GM18873 (cell line): Measurements from ENCODE around the gene VAT1L.

Experiments
- ATAC-seq: cut with Tn5 transposase; IDR thresholded peaks from one replicate; pipeline ENCODE4 v1.9.1; 2021; ENCODE audit warnings: mild to moderate bottlenecking, moderate library complexity, moderate number of reproducible peaks; ENCODE audit not compliant: unreplicated experiment, low FRiP score

VAT1L gene

DNA sequence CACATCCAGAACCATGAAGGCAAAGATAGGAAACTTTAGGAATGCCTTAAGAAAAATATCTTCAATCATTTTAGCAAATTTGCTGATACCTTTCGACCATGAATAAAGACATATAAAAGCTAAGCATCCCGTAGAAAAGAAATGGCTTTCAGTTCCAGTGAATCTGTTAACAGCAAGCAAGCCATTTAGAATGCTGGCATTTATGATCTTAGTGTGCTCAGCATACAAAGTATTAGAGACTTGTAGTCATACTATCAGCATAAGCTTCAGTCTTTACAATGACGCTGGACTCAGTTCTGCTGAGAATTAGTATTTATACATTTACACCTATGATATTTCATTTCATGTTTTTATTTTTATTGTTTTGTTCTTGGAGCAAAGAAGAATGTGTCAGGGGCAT is 38.7 kb downstream of the VAT1L start:
- no peak for ATAC-seq

DNA sequence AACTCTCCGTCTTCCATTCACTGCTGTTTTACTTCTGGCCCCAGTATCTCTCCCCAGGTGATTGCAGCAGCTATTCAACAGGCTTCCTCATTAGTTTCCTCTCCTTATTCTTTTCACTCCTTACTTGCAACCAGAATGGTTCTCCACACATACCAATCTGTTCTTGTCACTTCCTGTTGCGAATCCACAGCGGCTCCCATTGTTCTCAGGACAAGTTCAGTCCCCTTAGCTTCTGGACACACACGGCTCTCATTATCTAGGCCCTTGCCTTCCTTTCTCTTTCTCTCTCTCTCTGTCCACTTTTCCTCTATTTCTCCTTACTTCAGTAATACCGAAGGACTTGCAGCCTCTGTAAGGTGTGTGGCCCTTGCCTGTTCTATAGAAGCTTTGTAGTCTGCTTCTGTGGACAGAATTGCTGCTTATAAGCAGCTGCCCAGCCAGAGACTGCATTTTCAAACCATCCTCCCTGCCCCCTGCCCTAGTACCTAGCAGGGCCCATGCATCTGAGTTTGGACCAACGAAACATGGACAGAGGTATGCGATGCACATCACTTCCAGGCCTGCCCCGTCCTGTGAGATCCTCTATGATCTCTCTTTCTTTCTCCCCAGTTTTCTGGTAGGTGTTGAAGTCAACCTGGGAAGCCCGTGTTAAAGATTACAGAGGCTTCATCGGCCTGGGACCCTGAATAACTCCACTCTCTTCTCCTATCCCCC is 45.7 kb downstream of the VAT1L start:
- ATAC-seq = no peak

DNA sequence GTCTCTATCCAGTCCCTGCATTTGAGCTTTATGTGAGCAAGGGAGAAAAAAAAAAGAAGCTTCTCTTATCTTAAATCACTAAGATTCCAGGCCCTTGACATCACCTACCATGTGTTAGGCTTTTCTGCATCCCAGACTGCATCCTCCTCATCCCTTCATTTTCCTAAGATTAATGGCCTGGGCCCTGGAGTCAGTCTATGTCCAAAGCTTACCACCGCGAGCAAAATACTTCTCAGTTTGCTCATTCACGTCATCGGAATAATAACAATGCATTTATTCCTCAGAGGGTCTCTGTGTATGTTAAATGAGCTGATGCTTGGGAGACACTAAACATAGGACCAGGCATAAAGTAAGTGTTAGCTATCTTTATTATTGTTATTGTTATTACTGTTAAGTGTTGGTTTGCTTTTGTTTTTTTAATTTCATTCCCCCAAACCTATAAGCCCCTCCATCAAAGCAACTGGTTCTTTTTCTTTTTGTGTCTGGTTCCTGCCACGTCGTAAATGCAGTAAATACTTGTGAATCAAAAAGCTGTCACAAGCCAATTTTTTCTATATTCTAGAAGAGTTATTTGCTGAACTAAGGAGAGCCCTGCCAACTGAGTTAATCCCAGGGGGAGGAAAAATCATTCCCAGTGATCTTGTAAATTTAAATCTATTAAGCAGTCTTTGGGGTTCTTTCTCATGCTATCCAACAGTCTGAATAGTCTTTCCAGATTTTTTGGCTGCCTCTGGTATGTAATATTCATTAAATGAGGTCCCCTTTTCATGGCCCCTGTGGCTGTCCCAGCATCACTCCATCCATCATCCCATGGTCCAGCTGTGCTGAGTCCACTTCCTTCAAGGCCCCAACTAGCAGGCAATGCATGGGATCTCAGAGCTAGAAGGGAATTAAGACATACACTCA is 46.5 kb downstream of the VAT1L start:
- no peak for ATAC-seq

DNA sequence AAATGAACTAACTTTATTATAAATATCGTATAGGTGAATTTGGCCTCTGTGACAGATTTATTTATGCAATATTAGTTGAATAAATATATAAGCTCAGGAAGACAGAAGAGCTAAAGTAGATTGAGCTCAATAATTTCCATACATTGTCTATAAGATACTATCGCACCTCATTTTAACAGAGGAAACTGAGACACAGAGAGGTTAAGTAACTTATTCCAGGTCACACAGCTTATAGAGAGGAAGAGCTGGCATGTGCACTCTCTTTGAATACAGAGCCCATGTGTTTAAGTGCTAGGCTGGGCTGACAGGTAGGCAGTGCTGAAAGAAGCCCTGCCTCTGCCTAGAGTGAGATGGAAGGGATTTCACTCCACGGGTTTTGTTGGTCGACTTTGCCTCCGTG is 48.4 kb downstream of the VAT1L start:
- no peak for ATAC-seq

DNA sequence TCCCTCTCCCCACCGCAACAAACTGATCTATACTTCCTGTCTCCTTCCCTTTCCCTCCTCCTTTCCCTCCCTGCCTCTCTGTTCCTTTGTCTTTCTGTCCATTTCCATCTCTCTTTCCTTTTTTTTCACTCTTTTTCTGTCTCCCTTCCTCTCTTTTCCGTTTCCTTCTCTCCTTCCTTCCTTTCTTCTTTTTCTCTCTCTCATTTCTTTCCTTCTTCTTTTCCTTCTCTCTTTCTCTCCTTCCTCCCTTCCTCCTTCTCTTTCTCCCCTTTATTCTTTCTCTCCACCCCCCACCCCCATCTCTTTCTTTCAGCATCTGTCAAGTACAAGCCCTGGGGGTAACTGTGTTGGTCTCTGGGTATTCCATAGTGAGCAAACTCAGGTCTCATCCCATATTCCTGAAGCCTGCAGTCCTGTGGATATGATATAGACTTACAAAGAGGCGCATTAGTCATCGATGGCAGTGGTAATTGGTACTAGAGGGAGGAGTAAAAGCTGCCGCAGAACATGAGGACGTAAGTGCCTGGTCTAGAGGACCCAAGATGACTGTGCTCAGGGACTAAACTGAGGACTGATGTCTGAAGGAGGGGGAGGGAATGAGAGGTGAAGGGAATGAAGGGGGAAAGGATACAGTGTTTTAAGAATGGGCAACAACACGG is 50.4 kb downstream of the VAT1L start:
- ATAC-seq = no peak

DNA sequence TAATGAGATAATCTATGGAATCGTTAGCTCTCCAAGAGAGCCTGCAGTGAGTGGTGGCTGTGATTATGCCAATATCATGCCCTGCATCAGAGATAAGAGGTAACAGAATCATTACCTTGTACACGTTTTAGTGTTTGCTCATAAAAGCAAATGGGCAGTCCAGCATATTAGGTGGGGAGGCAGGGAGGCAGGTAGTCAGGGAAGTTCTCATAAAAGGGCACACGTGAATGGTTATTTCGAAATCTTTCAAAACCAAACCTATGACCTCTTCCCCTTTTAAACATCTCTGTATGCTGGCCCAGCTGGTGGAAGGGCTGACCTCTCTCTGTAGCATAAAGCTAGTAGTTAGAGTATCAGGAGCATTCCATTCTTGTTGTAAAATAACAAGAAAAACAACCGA is 51.7 kb downstream of the VAT1L start:
- no peak for ATAC-seq

DNA sequence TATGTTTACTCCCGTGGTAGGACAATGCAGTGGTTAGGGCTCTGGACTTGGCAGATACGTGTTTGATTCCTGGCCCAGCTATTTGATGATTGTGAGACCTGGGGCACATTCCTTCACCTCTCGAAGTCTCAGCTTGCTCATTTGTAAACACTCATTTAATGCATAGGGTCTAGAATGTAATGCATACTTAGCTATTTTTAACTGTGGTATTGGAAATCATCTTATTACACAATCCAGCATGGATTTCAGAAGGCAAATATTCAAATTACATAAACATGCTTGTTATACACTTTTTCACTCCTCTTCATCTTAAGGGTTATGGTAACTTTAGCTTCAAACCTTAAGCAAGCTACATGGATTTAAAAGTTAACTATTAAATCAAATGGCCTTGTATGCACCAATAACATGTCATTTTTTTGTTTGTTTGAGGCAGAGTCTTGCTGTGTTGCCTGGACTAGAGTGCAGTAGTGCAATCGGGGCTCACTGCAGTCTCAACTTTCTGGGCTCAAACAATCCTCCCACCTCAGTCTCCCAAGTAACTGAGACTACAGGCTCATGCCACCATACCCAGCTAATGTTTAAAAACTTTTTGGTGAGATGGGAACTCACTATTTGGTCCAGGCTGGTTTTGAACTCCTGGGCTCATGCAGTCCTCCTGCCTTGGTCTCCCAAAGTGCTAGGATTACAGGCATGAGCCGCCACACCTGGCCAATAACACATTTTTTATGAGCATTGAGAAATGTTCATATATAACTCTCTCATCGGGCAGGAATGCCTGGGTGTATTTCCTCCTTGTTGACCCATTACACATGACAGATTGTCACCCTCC is 52.5 kb downstream of the VAT1L start:
- no peak for ATAC-seq

DNA sequence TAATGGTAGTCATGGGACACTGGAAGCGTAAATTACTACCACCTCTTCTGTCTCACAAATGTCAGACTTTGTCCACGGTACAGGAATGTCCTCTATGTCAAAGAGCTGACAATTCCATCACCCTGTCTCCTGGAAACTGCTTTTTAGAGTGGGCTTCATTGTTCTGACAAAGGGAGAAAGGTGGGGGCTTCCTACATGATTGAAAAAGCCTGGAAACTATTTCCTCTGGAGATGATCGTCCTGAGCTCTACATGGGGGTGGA is 53.1 kb downstream of the VAT1L start:
- ATAC-seq = no peak

DNA sequence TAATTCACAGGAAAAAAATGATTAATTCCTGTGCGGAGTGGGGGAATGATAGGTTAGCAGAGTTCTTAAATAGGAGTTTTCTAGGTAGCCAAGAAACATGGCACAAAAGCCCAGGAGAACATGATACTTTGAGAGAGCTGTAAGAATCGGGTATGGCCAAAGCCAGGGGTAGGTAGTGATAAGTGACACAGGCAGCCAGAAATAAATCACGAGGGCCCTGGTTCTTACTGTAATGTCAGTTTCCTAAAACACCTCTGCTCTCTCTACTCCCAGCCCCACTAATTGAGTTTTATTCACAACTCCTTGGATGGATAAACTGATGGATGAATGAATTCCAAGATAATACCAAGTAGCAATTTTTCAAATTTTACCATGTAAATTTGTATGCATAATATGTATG is 54.1 kb downstream of the VAT1L start:
- no peak for ATAC-seq

DNA sequence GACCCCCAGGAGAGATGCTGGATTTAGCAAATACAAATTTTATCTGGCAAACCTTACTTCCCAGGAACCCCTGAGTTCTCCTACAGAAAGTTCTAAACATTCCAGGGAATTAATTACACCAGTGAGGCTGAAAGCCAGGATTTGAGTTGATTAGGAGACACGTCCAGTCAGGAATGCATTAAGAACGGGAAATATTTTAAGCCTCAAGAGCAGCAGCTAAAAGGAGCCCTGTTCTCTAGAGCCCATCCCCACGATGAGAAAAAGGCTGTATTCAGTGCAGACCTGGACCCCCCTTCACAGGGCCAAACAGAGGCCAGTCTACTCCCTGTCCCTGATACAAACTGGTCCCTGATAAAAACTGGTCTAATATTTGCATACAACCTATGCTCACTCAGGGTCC is 55.0 kb downstream of the VAT1L start:
- no peak for ATAC-seq

DNA sequence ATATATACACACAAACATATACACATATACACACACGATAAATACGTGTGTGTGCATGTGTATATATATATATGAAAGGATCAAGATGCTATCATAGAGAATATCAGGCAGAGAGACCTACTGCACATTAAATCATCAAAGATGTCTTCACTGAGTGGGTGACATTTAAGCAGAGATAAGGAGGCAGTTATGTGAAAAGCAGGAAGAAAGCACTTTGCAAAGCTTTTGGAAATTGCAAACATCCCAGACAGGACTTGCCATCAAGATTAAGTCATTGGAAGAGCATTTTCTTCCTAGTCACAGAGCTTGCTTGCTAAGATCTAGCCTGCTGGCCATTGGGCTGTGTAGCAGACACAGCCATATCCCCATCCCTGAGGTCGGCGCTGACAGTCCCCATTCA is 56.4 kb downstream of the VAT1L start:
- ATAC-seq = no peak

DNA sequence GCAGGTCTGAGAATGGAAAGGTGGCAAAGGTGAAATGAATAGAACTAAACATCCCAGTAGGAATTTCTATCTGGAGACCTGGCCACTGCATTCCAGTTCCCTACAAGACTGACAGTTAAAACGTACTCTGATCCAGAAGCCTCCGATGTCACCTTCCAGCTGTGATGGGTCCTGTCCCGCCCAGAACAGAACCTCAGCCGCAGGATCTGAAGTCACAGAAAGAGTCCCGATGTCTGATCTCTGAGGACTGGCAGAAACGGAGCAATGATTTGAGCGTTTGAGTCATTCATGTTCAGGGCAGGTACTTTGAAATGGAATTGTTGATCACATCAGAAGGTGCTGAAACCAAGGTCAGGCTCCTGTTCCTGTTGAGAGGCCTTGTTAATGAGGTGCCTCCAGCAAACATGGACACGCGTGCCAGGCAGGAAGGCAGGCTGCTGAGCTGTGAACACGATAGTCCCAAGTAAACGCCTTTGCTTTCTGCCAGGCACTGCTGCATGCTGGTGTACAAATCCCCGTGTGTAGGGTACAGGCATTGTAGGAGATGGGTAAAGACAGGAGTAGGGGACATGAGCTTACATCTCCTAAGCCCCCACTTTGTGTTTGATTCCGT is 61.4 kb downstream of the VAT1L start:
- ATAC-seq = no peak

DNA sequence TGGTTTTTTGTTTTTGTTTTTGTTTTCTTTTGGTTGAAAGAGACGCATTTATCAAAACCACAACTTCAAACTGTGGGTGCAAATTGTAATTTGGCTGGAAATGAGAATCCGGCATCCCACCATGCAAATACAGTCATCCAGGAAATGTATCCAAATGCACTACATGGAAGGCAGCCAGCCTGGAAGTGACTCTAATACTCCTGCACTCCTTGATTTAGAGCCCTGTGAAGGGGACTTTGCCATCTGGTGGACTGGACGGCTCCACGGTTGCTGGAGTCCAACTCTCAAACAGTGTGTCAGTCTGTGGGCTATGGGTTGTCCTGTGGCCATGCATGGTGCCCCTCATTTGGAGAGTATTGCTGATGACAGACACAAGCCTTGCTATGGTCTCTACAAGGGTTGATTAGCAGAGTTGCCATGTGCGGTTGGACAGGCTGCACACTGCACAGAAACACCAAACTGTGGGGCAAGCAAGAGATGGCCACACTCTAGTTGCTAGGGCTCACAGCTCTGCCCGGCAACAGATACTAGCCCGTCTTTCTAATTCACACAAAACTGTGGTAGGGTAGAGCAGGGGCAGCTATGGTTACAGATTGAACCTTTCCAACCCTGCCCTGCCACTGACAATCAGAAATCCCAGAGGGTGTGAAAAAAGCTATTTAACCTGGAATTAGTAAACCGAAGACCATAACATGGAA is 62.4 kb downstream of the VAT1L start:
- ATAC-seq = no peak

DNA sequence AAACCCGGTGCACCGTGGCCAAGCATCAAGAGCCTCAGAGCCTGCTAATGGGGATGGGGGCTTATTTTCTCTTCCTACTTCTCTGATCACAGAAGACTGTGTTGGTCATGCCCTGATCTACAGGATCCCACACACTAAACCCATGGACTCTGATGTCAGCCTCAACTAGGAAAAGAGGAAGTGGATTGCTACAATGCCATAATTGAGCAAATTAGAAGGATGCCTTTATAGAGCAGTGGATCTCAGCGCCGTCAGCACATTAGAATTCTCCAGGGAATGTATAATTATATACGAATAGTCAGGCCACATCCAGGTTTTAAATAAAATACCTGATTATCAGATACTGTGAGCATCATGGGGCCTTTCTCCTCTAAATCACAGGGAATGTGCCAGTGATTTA is 64.8 kb downstream of the VAT1L start:
- no peak for ATAC-seq

DNA sequence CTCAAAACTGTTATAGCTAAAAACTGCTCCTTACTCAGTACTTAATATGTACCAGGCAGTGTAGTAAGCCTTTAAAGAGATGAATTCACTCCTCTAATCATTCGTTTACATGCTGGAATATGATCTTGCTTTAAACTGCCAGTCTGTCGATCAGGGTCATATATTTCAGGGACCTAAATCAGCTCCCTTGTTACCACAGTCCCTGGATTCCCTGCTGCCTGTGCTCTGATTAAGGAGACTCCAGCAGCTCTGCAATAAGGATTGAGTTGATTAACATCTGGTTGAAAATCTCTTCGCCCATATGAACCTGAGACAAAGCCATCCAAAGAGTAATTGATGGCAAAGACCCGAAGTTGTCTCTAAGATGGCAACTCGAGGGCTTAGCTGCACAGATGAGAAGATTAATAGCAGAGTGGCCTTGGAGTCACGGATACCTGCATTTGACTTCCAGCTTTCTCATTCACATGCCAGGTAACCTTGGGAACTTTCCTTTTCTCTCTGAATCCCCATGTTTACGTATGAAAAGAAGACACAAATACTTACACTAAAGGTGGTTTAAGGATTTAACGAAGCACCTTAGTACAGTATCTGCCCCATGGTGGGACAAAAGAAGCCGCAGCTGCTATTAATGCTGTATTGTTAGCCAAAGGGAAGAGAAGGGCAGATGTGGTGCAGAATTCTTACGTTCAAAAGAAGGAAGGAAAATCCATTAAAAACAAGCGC is 68.2 kb downstream of the VAT1L start:
- ATAC-seq = no peak

DNA sequence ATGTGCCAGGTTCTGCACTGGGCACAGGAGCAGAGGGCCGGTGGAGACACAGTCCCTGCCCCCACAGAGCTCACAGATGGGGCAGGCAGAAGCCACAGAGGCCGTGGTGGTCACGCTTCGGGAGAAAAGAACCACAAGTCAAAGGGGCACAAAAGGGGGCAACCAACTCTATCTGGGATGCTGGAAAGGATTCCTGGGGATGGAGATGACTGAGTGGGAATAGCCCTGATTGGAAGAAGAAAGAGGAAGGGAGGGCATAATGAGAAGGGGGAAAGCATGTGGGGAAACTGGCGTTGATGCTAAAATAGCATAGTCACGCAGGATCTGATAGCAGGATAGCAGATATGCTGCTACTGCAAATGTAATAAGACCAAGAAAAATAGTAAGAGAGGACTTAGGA is 69.7 kb downstream of the VAT1L start:
- ATAC-seq = no peak

DNA sequence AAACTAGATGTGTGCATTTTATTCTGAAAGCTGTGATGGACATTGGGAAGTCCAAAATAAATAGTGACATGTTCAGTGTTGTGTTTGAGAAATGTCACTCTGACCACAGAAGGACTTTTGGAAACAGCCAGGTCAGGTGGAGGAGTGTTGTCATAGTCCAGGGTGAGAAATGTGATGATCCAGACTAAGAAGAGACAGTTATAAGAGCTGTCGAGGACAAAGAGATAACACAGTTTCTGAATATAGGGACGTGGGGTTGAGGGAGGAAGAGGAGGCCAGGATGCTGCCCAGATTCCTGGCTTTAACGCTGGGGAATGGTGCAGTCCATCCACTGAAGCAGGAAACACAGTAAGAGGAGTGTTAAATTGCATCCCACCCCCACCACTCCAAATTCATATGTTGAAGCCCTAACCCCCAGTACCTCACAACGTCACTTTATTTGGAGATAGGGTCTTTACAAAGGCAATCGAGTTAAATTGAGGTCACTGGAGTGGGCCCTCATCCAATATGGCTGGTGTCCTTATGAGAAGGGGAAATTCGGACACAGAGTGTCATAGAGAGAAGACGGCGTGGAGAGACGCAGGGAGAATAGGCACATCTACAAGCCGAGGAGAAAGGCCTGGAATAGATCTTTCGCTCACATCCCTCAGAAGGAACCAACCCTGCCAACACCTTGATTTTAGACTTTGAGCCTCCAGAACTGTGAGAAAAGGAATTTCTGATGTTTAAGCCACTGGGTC is 71.3 kb downstream of the VAT1L start:
- no peak for ATAC-seq

DNA sequence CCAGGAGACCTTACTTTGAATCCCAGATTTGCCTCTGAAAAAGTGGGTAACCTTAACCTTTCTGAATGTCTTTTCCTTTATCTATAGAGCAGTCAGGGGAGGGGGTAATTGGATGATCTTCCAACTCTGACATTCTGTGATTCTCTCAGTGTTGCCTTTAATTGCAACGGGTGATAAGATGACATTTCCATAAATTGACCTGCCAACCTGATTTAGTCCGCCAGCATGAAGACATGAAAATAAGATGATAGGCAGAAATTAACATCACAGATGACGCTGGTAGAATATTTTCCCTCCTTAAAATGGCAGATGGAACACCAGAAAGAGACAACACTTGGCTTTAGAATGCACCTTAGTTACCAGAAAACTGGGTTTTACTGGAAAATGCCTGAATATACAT is 72.6 kb downstream of the VAT1L start:
- no peak for ATAC-seq

DNA sequence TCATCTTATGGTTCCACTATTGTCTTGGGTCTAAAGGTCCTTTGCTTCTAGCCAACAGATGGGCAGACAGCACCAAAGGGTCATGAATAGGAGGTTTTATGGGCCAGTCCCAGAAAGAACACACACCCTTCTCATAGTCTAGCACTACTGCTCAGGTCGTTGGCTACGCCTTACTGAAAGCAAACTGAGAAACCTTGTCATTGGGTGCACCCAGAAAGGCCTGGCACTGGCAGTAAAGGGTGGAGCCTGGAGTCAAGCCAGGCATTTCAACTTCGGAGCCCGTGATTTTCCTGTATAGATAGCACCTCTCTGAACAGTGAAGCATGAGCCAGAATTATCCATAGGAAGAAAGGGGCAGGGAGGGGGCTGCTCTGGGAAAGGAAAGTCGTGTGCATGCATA is 74.9 kb downstream of the VAT1L start:
- ATAC-seq = no peak
